GM12878 (cell line): ENCODE data around the gene ARGLU1. TPM values are rescaled to one million over a fixed set of nuclear protein-coding genes. Genes with fewer than 3 reads are reported as not detected.

Source experiments
- ATAC-seq: fragments of 200-7000 bp; cut with Tn5 transposase; 3 replicates; pipeline ENCODE4 v1.9.1; 2020; ENCODE audit warnings: mild to moderate bottlenecking, moderate library complexity
- BruUV-seq: library from RNA; stranded (reverse); fragments of 400-500 nt; replicated peaks from 2 replicates; lab custom pipeline; 2021; lab: Mats Ljungman, UMichigan
- CTCF ChIA-PET: fragments of 300-600 bp; sonication (Branson Sonifier 250); formaldehyde crosslinking; extraction: SDS; loops from one replicate; lab custom pipeline; 2021; ENCODE audit warnings: inconsistent platforms; lab: Yijun Ruan, JAX
- POLR2A ChIA-PET: fragments of 350-600 bp; formaldehyde crosslinking; extraction: SDS; loops from one replicate; lab custom pipeline; 2021; ENCODE audit warnings: inconsistent platforms; lab: Charles Lee
- RAD21 ChIA-PET: fragments of 300-600 bp; sonication (Branson Sonifier 250); formaldehyde crosslinking; loops from one replicate; lab custom pipeline; 2023; ENCODE audit warnings: antibody characterized with exemption; ENCODE audit not compliant: unreplicated experiment; lab: Charles Lee
- SMC1A ChIA-PET: fragments of 300-600 bp; sonication (Branson Sonifier 250); formaldehyde crosslinking; loops from one replicate; lab custom pipeline; 2023; ENCODE audit not compliant: unreplicated experiment, uncharacterized antibody; lab: Charles Lee
- DNase-seq: peaks from one replicate; pipeline ENCODE4 v3.0.0-alpha.2; 2011; ENCODE audit warnings: low read depth, low spot score
- FAIRE-seq: peaks from 3 replicates; lab custom pipeline; 2011; peaks lifted over from hg19 to GRCh38; lab: Jason Lieb, UNC
- H2AFZ ChIP-seq: 2 replicates; pipeline ENCODE4 v1.6.0; 2011; ENCODE audit warnings: low read depth, low read length, control low read depth; ENCODE audit not compliant: control insufficient read depth
- H3K27ac ChIP-seq: 2 replicates; pipeline ENCODE4 v1.5.1; 2011; ENCODE audit warnings: control low read depth; ENCODE audit not compliant: control insufficient read depth, insufficient read depth
- H3K27me3 ChIP-seq, 2 experiments: replicated peaks in 1 of 2; 2 replicates each; pipeline versions ENCODE4 v1.6.0 to v1.6.1; 2011; ENCODE audit warnings: low read length in 1 of 2; ENCODE audit not compliant: control insufficient read depth in 2 of 2, insufficient read depth in 2 of 2
- H3K36me3 ChIP-seq, 2 experiments: 2 replicates each; pipeline ENCODE4 v1.5.1; 2011; ENCODE audit warnings: low read length in 1 of 2; ENCODE audit not compliant: control insufficient read depth in 2 of 2, insufficient read depth in 2 of 2
- H3K4me1 ChIP-seq: 2 replicates; pipeline ENCODE4 v1.6.1; 2011; ENCODE audit warnings: mild to moderate bottlenecking, low read length, moderate library complexity, mixed read lengths; ENCODE audit not compliant: control insufficient read depth, insufficient read depth
- H3K4me2 ChIP-seq: 2 replicates; pipeline ENCODE4 v1.6.0; 2011; ENCODE audit warnings: control low read depth; ENCODE audit not compliant: control insufficient read depth, insufficient read depth
- H3K4me3 ChIP-seq: fragments of 200-600 bp; sonication (generic); 2 replicates; pipeline ENCODE4 v1.5.1; 2016
- H3K79me2 ChIP-seq: 2 replicates; pipeline ENCODE4 v1.6.0; 2011; ENCODE audit warnings: low read length; ENCODE audit not compliant: control insufficient read depth, insufficient read depth
- H3K9ac ChIP-seq: 2 replicates; pipeline ENCODE4 v1.8.0; 2011; ENCODE audit warnings: low read length, control low read depth, mixed read lengths; ENCODE audit not compliant: control insufficient read depth, insufficient read depth
- H3K9me3 ChIP-seq: replicated peaks from 3 replicates; pipeline ENCODE4 v1.5.1; 2011; ENCODE audit warnings: mild to moderate bottlenecking, low read length; ENCODE audit not compliant: control insufficient read depth, insufficient read depth
- H4K20me1 ChIP-seq: 2 replicates; pipeline ENCODE4 v1.6.0; 2011; ENCODE audit not compliant: control insufficient read depth, insufficient read depth
- ASH2L ChIP-seq: fragments of 300-600, 200-600 bp; sonication (generic); IDR thresholded peaks from 2 replicates; pipeline ENCODE4 v1.6.1; 2017; ENCODE audit warnings: low read depth, mild to moderate bottlenecking, borderline replicate concordance
- ATF3 ChIP-seq: IDR thresholded peaks from 2 replicates; pipeline ENCODE4 v1.6.1; 2011; ENCODE audit warnings: low read depth, mild to moderate bottlenecking, low read length, moderate library complexity, borderline replicate concordance; ENCODE audit errors: extremely low read depth
- CTCF ChIP-seq, 3 experiments: IDR thresholded peaks in 2 of 3; conservative IDR thresholded peaks in 1 of 3; 2 replicates each; pipeline ENCODE4 v1.5.1; 2011; ENCODE audit warnings: low read depth in 3 of 3, low read length in 3 of 3, mild to moderate bottlenecking in 3 of 3, control low read depth in 2 of 3, moderate library complexity in 2 of 3, inconsistent platforms in 1 of 3, mixed read lengths in 1 of 3; ENCODE audit not compliant: control insufficient read depth in 2 of 3, insufficient read depth in 1 of 3; ENCODE audit errors: extremely low read depth in 1 of 3
- EED ChIP-seq: sonication (generic); IDR thresholded peaks from 2 replicates; pipeline ENCODE4 v1.6.1; 2016; ENCODE audit warnings: antibody characterized with exemption, low read depth
- HDAC6 ChIP-seq: fragments of 200-600 bp; sonication (generic); IDR thresholded peaks from one replicate; pipeline ENCODE4 v1.8.0; 2017; ENCODE audit warnings: antibody characterized with exemption; ENCODE audit not compliant: unreplicated experiment
- LARP7 ChIP-seq: fragments of 450-650 bp; IDR thresholded peaks from 2 replicates; pipeline ENCODE4 v1.6.1; 2017; ENCODE audit warnings: mild to moderate bottlenecking
- NBN ChIP-seq: fragments of 450-650 bp; IDR thresholded peaks from 2 replicates; pipeline ENCODE4 v1.6.1; 2016
- POLR2A ChIP-seq: IDR thresholded peaks from 2 replicates; pipeline ENCODE4 v1.6.1; 2011; ENCODE audit warnings: low read depth, mild to moderate bottlenecking, low read length
- POLR2AphosphoS5 ChIP-seq: IDR thresholded peaks from 2 replicates; pipeline ENCODE4 v1.6.1; 2011; ENCODE audit warnings: mild to moderate bottlenecking, low read length, inconsistent platforms
- RAD21 ChIP-seq: IDR thresholded peaks from 2 replicates; pipeline ENCODE4 v1.6.1; 2011; ENCODE audit warnings: mild to moderate bottlenecking, low read depth, low read length, moderate library complexity; ENCODE audit not compliant: insufficient read depth
- STAT3 ChIP-seq: IDR thresholded peaks from 2 replicates; pipeline ENCODE4 v1.6.1; 2011; ENCODE audit warnings: low read depth, low read length, improper control_type of control experiment
- USF1 ChIP-seq: IDR thresholded peaks from 2 replicates; pipeline ENCODE4 v1.6.1; 2011; ENCODE audit warnings: borderline replicate concordance, low read depth, mild to moderate bottlenecking, moderate library complexity, mixed read lengths, low read length; ENCODE audit not compliant: insufficient read depth; ENCODE audit errors: extremely low read length
- ZSCAN29 ChIP-seq: fragments of 450-650 bp; IDR thresholded peaks from 2 replicates; pipeline ENCODE4 v1.6.1; 2017; ENCODE audit warnings: mild to moderate bottlenecking, moderate library complexity
- WGBS: methylation state at CpG from one replicate; pipeline ENCODE4 v1.1.6; 2016; ENCODE audit warnings: low lambda C conversion rate; ENCODE audit not compliant: insufficient replicate concordance, insufficient coverage; ENCODE audit errors: missing lambda C conversion rate; 5-methylcytosine and 5-hydroxymethylcytosine counted together
- in situ Hi-C: fragments of 300-500 bp; cut with MboI; formaldehyde crosslinking; loops from 9 replicates; pipeline ENCODE4 v1.14.3; 2018; ENCODE audit warnings: mixed read lengths
- intact Hi-C: fragments of 100-400 bp; cut with micrococcal nuclease; formaldehyde crosslinking; loops from one replicate; pipeline ENCODE4 v1.14.2; 2022; ENCODE audit not compliant: unreplicated experiment
- polyA plus RNA-seq, 11 experiments: library from polyadenylated mRNA; depleted of rRNA in 4 of 11; unstranded in 6 of 11; stranded (reverse) in 5 of 11; fragments of >200 nt; fragmentation: Nextera tagmentation in 4 of 11; fragmentation: Illumina TruSeq in 1 of 11; extraction: Ambion mirVana in 4 of 11; extraction: Trizol in 1 of 11; gene quantifications; 1 replicate in 1 of 11; 2 replicates in 10 of 11; pipeline versions ENCODE4 v1.2.1 to v1.2.3, GENCODE V29; 2011 to 2016; ENCODE audit warnings: inconsistent platforms in 2 of 11, missing spikeins in 2 of 11, low read depth in 1 of 11
- total RNA-seq, 4 experiments: library from RNA; depleted of rRNA in 3 of 4; stranded (reverse); fragments of >200 nt in 3 of 4; fragmentation: Illumina TruSeq in 1 of 4; extraction: Trizol in 1 of 4; gene quantifications; 2 replicates each; pipeline versions ENCODE4 v1.2.1 to v1.2.3, GENCODE V29; 2013 to 2021

ARGLU1 gene
- total and polyA plus RNA-seq, 10 of the 15 experiments (the other 5 are each of a cell fraction or from before 2014, with no cell fraction given) = 47.1 to 197 (median 98.3) TPM

GRCh38 chr13:106522898-106523525, 44.9 kb downstream of the ARGLU1 start:
- Histone ChIP-seq H3K4me2 (no peak overlapping the region), H3K27me3 (peaks cover 0 to 2% of the 10 kb centered on the region in 2 experiments; a peak in 1 of 4 replicates), H3K9me3 (no peaks in the 10 kb centered on the region), H3K4me3 (no peak overlapping the region), H4K20me1 (no peaks in the 10 kb centered on the region), H3K4me1 (no peaks in the 10 kb centered on the region), H2AFZ (no peak overlapping the region), H3K79me2 (no peaks in the 10 kb centered on the region)
- no TSS peak for BruUV-seq
- ChIA-PET RAD21 (no interaction called here), POLR2A (no interaction called here), CTCF (interaction anchor here (3.0 kb wide), 1 partner anchor 12 kb away, joined by 10 read pairs; the partner anchor contains the start of gene EFNB2)
- in situ Hi-C loops = no loop called here
- no peak for DNase-seq
- no peak for ATAC-seq
- intact Hi-C loops = no loop called here
- no peak for TF ChIP-seq STAT3
- TF ChIP-seq EED = no peak
- TF ChIP-seq HDAC6 = no peak
- no peak for TF ChIP-seq POLR2AphosphoS5
- TF ChIP-seq ASH2L = no peak
- no peak for TF ChIP-seq ATF3
- TF ChIP-seq USF1 = no peak
- no peak for TF ChIP-seq RAD21
- TF ChIP-seq POLR2A = no peak
- TF ChIP-seq ZSCAN29 = no peak
- no peak for TF ChIP-seq LARP7
- no peak for TF ChIP-seq NBN
- TF ChIP-seq CTCF (IDR thresholded peaks at IDR 0.05 in 2 of 3, conservative IDR thresholded peaks at IDR 0.05 in 1 of 3; ENCODE audit: control insufficient read depth in 2 of 3, extremely low read depth in 1 of 3, insufficient read depth in 1 of 3, low read depth in 3 of 3, low read length in 3 of 3) = no peak
- TF ChIP-seq, all 136 proteins: peak for 0
- Histone ChIP-seq H3K9ac (no peak overlapping the region), H3K36me3 (no peaks in the 10 kb centered on the region), H3K27ac (no peak overlapping the region)
- no peak for FAIRE-seq
- SMC1A ChIA-PET = interaction anchor here (1.4 kb wide), 1 partner anchor 12 kb away, joined by 3 read pairs; no protein-coding TSS in a partner anchor
- WGBS = 43% methylated on average over 7 of the region's 7 CpGs
